ENCODE data around the gene C17orf113.

DNA sequence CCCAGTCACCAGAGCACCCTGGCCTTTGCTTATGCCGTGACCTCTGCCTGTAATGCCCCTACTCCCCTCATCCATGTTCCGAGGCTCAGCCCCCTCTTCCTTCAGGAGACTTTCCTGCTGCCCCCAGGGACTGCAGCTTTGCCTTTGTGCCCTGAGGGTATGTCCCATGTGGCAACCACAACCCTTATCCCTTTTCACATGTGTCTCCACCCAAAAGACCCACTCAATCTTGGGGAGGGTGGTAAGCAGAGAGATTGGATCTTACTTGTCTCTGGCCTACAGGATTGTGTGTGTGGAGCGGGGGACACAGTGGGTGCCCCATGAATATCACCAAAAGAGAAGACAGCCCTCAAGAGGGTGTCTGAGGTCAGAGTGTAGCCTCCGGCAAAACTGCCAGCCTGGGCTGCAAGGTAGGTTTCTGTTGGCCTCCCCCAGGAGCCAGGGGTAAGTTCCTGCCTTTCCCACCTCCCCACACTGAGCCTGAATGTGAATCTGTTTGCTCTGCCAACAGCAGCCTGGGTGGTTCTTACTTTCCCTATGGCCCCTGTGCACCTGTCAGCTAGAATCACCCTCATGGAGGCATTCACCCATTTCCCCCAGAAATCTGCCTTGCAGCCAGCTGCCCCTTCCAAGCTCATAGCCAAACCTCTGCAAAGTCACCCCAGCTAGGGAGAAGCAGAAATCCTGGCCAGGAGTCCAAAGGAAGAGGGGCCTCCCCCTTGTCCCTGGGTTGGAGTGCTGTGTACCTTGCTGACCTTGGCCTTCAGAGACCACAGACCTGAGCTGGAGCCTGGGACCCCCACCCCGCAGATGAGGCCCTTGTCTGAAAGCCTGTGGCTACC, 11.5 kb upstream of the C17orf113 start:
- no peak for TF ChIP-seq EZH2 (IDR thresholded peaks at IDR 0.05; ENCODE audit: borderline replicate concordance)
- TF ChIP-seq, protein P1, sequence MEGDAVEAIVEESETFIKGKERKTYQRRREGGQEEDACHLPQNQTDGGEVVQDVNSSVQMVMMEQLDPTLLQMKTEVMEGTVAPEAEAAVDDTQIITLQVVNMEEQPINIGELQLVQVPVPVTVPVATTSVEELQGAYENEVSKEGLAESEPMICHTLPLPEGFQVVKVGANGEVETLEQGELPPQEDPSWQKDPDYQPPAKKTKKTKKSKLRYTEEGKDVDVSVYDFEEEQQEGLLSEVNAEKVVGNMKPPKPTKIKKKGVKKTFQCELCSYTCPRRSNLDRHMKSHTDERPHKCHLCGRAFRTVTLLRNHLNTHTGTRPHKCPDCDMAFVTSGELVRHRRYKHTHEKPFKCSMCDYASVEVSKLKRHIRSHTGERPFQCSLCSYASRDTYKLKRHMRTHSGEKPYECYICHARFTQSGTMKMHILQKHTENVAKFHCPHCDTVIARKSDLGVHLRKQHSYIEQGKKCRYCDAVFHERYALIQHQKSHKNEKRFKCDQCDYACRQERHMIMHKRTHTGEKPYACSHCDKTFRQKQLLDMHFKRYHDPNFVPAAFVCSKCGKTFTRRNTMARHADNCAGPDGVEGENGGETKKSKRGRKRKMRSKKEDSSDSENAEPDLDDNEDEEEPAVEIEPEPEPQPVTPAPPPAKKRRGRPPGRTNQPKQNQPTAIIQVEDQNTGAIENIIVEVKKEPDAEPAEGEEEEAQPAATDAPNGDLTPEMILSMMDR (IDR thresholded peaks at IDR 0.05; ENCODE audit: poor library complexity): no peak
- no peak for TF ChIP-seq EZH2phosphoT487 (IDR thresholded peaks at IDR 0.05; ENCODE audit: low read depth, severe bottlenecking, unreplicated experiment)
